GM12891 (cell line): Measurements from ENCODE around the gene SLC48A1.

ENCODE experiments used
- POLR2A ChIP-seq: IDR thresholded peaks from 2 replicates; pipeline ENCODE4 v1.6.1; 2011; ENCODE audit warnings: low read depth, low read length, control low read depth
- POLR2AphosphoS5 ChIP-seq: IDR thresholded peaks from 2 replicates; pipeline ENCODE4 v1.6.1; 2011; ENCODE audit warnings: low read depth, low read length, control low read depth
- TAF1 ChIP-seq: IDR thresholded peaks from 2 replicates; pipeline ENCODE4 v1.6.1; 2011; ENCODE audit warnings: low read depth, low read length, control low read depth

- TF ChIP-seq POLR2AphosphoS5 (no peak), TAF1 (no peak), POLR2A (no peak)
Measured at GRCh38 chr12:47754126-47754525, 18.9 kb upstream of the SLC48A1 start.
